Neuronal stem cell (in vitro differentiated cells): ENCODE measurements around the gene PSME2.

Source experiments
- DNase-seq: peaks from one replicate; pipeline ENCODE4 v3.0.0-alpha.2; 2013; ENCODE audit warnings: low spot score
- H2AFZ ChIP-seq: one replicate; pipeline ENCODE4 v1.6.1; 2013; ENCODE audit warnings: mild to moderate bottlenecking, low read length, inconsistent platforms
- H2AK5ac ChIP-seq: 2 replicates; pipeline ENCODE4 v1.6.1; 2013; ENCODE audit warnings: low read depth, mild to moderate bottlenecking, inconsistent platforms, low read length, moderate library complexity, mixed read lengths
- H2BK120ac ChIP-seq: 2 replicates; pipeline ENCODE4 v1.6.1; 2013; ENCODE audit warnings: low read depth, mild to moderate bottlenecking, inconsistent platforms, low read length, moderate library complexity, mixed read lengths
- H2BK12ac ChIP-seq: one replicate; pipeline ENCODE4 v1.6.1; 2013; ENCODE audit warnings: low read length, inconsistent platforms
- H2BK15ac ChIP-seq: 2 replicates; pipeline ENCODE4 v1.6.1; 2013; ENCODE audit warnings: mild to moderate bottlenecking, low read length, inconsistent platforms, mixed read lengths
- H2BK5ac ChIP-seq: one replicate; pipeline ENCODE4 v1.6.1; 2013; ENCODE audit warnings: inconsistent platforms, mild to moderate bottlenecking, low read length, moderate library complexity
- H3K14ac ChIP-seq: one replicate; pipeline ENCODE4 v1.6.1; 2013; ENCODE audit warnings: low read length, inconsistent platforms
- H3K18ac ChIP-seq: 2 replicates; pipeline ENCODE4 v1.6.1; 2013; ENCODE audit warnings: low read length, inconsistent platforms
- H3K23ac ChIP-seq: 2 replicates; pipeline ENCODE4 v1.6.1; 2013; ENCODE audit warnings: low read depth, mild to moderate bottlenecking, mixed read lengths, low read length, inconsistent platforms; ENCODE audit not compliant: poor library complexity
- H3K27ac ChIP-seq: replicated peaks from 3 replicates; pipeline ENCODE4 v1.5.1; 2013; ENCODE audit warnings: low read length, inconsistent platforms
- H3K27me3 ChIP-seq, 3 experiments: 2 replicates each; pipeline ENCODE4 v1.6.1; 2013; ENCODE audit warnings: low read length in 3 of 3, mild to moderate bottlenecking in 2 of 3, inconsistent platforms in 1 of 3, low read depth in 1 of 3, mixed read lengths in 1 of 3, moderate library complexity in 1 of 3; ENCODE audit not compliant: control insufficient read depth in 3 of 3, insufficient read depth in 3 of 3
- H3K36me3 ChIP-seq, 2 donors: replicated peaks in 1 of 2; 2 replicates each; pipeline ENCODE4 v1.6.1; 2013; ENCODE audit warnings: low read length in 2 of 2; ENCODE audit not compliant: control insufficient read depth in 2 of 2, insufficient read depth in 2 of 2
- H3K4ac ChIP-seq: 2 replicates; pipeline ENCODE4 v1.6.1; 2013; ENCODE audit warnings: inconsistent platforms, mild to moderate bottlenecking, low read length, moderate library complexity
- H3K4me1 ChIP-seq, 2 donors: 1 replicate in 1 of 2; 2 replicates in 1 of 2; pipeline ENCODE4 v1.6.1; 2013; ENCODE audit warnings: low read length in 2 of 2, low read depth in 1 of 2; ENCODE audit not compliant: control insufficient read depth in 2 of 2, insufficient read depth in 1 of 2
- H3K4me2 ChIP-seq: one replicate; pipeline ENCODE4 v1.6.1; 2013; ENCODE audit warnings: mild to moderate bottlenecking, low read length, inconsistent platforms; ENCODE audit not compliant: insufficient read depth, poor library complexity, severe bottlenecking
- H3K4me3 ChIP-seq, 2 donors: 2 replicates each; pipeline ENCODE4 v1.5.1; 2013; ENCODE audit warnings: low read length in 2 of 2, mild to moderate bottlenecking in 2 of 2, inconsistent platforms in 1 of 2, moderate library complexity in 1 of 2
- H3K79me1 ChIP-seq: one replicate; pipeline ENCODE4 v1.6.1; 2013; ENCODE audit warnings: low read depth, mild to moderate bottlenecking, inconsistent platforms, low read length, moderate library complexity
- H3K9ac ChIP-seq: one replicate; pipeline ENCODE4 v1.6.1; 2013; ENCODE audit warnings: mild to moderate bottlenecking, low read depth, low read length, inconsistent platforms; ENCODE audit not compliant: poor library complexity
- H3K9me3 ChIP-seq, 2 donors: replicated peaks in 1 of 2; 2 replicates each; pipeline versions ENCODE3 to v1.6.1; 2013; ENCODE audit warnings: low read length in 2 of 2, mild to moderate bottlenecking in 2 of 2, inconsistent platforms in 1 of 2, low read depth in 1 of 2, mixed read lengths in 1 of 2, moderate library complexity in 1 of 2; ENCODE audit not compliant: control insufficient read depth in 2 of 2, insufficient read depth in 1 of 2
- H4K8ac ChIP-seq: one replicate; pipeline ENCODE4 v1.6.1; 2013; ENCODE audit warnings: low read depth, mild to moderate bottlenecking, inconsistent platforms, low read length, moderate library complexity
- H4K91ac ChIP-seq: one replicate; pipeline ENCODE4 v1.6.1; 2013; ENCODE audit warnings: low read length, low read depth, mild to moderate bottlenecking, inconsistent platforms; ENCODE audit not compliant: poor library complexity
- WGBS, 2 donors: extraction: QIAGEN DNeasy Blood & Tissue Kit; methylation state at CpG; one replicate each; pipeline ENCODE4 v1.1.7; 2013; ENCODE audit warnings: missing lambda C conversion rate in 2 of 2, mixed read lengths in 1 of 2; ENCODE audit not compliant: insufficient read length in 2 of 2, insufficient replicate concordance in 1 of 2; ENCODE audit errors: extremely low coverage in 2 of 2; 5-methylcytosine and 5-hydroxymethylcytosine counted together

Gene PSME2

DNA sequence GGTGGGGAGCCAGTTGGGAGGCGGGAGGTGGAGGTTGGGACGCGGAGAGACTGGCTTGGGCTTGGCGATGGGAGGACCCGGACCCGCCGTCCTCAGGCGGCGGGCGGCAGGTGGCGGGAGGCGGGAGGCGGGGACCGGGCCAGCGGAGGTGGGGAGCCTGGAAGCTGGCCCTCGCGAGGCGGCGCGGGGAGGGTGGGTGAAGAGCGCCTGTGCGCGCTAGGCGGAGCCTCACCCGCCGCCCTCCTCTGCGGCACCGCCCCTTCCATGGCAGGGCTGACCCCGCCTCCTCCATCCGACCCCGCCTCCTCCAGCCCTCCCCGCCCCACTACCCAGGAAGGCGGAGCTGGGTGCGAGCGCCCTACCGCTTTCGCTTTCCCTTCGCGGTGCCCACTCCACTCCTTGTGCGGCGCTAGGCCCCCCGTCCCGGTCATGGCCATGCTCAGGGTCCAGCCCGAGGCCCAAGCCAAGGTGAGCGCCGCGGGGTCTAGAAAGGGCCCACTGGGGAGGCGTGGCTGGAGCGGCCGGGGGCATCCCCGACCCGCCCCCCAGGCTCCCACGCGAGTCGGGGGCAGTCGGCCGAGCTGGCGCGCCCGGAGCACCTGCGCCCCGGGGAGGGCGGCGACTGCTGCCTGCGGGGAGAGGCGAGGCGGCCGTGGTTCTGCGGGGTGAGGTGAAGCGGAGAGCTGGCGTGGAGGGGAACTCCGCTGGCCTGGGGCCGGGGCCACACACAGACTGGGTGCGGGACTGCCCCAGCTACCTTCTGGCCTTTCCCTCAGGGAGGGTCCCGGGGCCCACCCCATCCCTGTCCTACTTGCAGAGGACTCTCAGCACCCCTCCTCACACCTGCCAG lies 10.4 kb downstream of the PSME2 start, which contains the start of gene PSME1:
Gene PSME1, plus strand, starts transcription at position 361 of the 850 bp plus-strand sequence. Its CDS starts 69 bp downstream, at position 430.
- peak within 1 kb of the TSS; percentile 73 for H2BK5ac ChIP-seq
- WGBS, 2 donors: no CpG with 5 or more reads among the region's 75 CpGs
- no peak within 1 kb of the TSS for H3K4ac ChIP-seq
- H3K14ac ChIP-seq: peak within 1 kb of the TSS; percentile 98
- H3K4me1 ChIP-seq: peaks cover 11 to 12% of the 10 kb centered on the region in 2 donors
- H4K91ac ChIP-seq: peak within 1 kb of the TSS; percentile 90
- peaks cover 19 to 32% of the 10 kb centered on the region in 2 donors for H3K36me3 ChIP-seq
- H3K9ac ChIP-seq: peak within 1 kb of the TSS; percentile 96
- no peaks in the 10 kb centered on the region for H3K27me3 ChIP-seq
- H4K8ac ChIP-seq: peak within 1 kb of the TSS; percentile 93
- H3K79me1 ChIP-seq: peaks cover 5% of the 10 kb centered on the region
- peak; percentile 85 for DNase-seq
- peak within 1 kb of the TSS; percentile 100 for H3K18ac ChIP-seq
- no peak within 1 kb of the TSS for H2BK120ac ChIP-seq
- no peaks in the 10 kb centered on the region for H3K9me3 ChIP-seq
- H2AK5ac ChIP-seq: peak within 1 kb of the TSS; percentile 79
- H3K23ac ChIP-seq: peak within 1 kb of the TSS; percentile 75
- H2BK15ac ChIP-seq: peak within 1 kb of the TSS; percentile 83
- H3K27ac ChIP-seq: no peak within 1 kb of the TSS
- no peak within 1 kb of the TSS for H2BK12ac ChIP-seq
- H3K4me2 ChIP-seq: peak within 1 kb of the TSS; percentile 90
- peak within 1 kb of the TSS; percentile 87 to 94 for H3K4me3 ChIP-seq
- peak within 1 kb of the TSS; percentile 95 for H2AFZ ChIP-seq

DNA sequence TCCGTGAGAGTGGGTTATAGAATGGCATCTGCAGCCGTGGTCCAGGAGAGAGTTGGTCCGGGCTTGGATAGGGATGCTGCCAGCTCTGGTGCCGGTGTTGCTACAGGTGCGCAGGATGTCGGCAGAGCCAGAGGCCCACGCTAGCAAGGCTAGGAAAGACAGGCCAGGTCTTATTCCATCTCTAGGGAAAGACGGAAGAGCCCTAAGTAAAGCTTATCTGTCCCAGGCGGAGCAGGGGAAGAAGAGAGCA lies 10.9 kb downstream of the PSME2 start:
- no peak for DNase-seq
- Histone ChIP-seq H2BK120ac (no peak overlapping the region), H3K4me2 (peak overlapping the region; percentile 81), H2BK5ac (no peak overlapping the region), H4K8ac (peak overlapping the region; percentile 93), H2AK5ac (no peak overlapping the region), H2AFZ (peak overlapping the region; percentile 95), H2BK12ac (no peak overlapping the region), H3K9me3 (no peaks in the 10 kb centered on the region), H3K14ac (no peak overlapping the region), H3K23ac (peak overlapping the region; percentile 75), H3K27me3 (no peaks in the 10 kb centered on the region), H3K36me3 (peaks cover 19 to 32% of the 10 kb centered on the region in 2 donors), H3K18ac (peak overlapping the region; percentile 0), H3K4ac (no peak overlapping the region), H3K9ac (no peak overlapping the region), H3K4me3 (peak overlapping the region; percentile 80 to 87), H2BK15ac (peak overlapping the region; percentile 77), H3K27ac (no peak overlapping the region), H3K79me1 (no peaks in the 10 kb centered on the region), H4K91ac (peak overlapping the region; percentile 90), H3K4me1 (peaks cover 11 to 12% of the 10 kb centered on the region in 2 donors)
- WGBS, 2 donors: no CpG with 5 or more reads among the region's 9 CpGs

- DNase-seq: no peak
- no peaks in the 10 kb centered on the region for H3K9me3 ChIP-seq
- no peak overlapping the region for H3K23ac ChIP-seq
- H3K4me2 ChIP-seq: no peak overlapping the region
- H2AK5ac ChIP-seq: no peak overlapping the region
- H4K8ac ChIP-seq: no peak overlapping the region
- peaks cover 12 to 18% of the 10 kb centered on the region in 2 donors for H3K36me3 ChIP-seq
- no peak overlapping the region for H2BK5ac ChIP-seq
- no peak overlapping the region for H2AFZ ChIP-seq
- no peak overlapping the region for H4K91ac ChIP-seq
- H3K4ac ChIP-seq: no peak overlapping the region
- no peak overlapping the region for H2BK120ac ChIP-seq
- H3K4me1 ChIP-seq: peaks cover 9 to 10% of the 10 kb centered on the region in 2 donors
- H3K14ac ChIP-seq: no peak overlapping the region
- H3K27me3 ChIP-seq: no peaks in the 10 kb centered on the region
- no peak overlapping the region for H2BK12ac ChIP-seq
- H3K79me1 ChIP-seq: no peaks in the 10 kb centered on the region
- H3K4me3 ChIP-seq: no peak overlapping the region
- no peak overlapping the region for H3K27ac ChIP-seq
- WGBS, 2 donors: no CpG with 5 or more reads among the region's 1 CpG
- H3K9ac ChIP-seq: no peak overlapping the region
- no peak overlapping the region for H2BK15ac ChIP-seq
- H3K18ac ChIP-seq: no peak overlapping the region
These were observed 12.7 kb downstream of the PSME2 start for GRCh38 chr14:24133735-24134134.

DNA sequence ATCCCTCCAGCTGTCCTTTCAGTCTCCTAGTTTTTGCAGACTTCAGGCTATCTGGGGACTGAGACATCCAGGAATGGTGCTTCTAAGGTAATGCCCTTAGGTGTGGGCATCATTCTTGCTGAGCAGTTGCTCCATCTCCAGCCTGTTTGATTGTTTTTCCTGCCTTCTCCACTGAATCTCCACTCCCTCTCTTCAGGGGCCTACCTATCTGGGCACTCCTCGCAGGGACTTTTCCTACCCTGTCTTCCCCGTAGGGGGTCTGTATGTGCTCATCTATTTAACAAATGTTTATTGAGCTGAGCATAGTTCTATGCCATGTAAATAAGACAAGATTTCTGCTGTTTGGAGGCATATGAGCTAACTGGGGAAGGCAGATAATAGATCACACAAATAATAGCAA lies 13.4 kb downstream of the PSME2 start:
- no peak overlapping the region for H3K4me3 ChIP-seq
- H3K4ac ChIP-seq: no peak overlapping the region
- no CpG with 5 or more reads among the region's 2 CpGs for WGBS, 2 donors
- no peak overlapping the region for H2BK12ac ChIP-seq
- H2BK5ac ChIP-seq: no peak overlapping the region
- H2BK120ac ChIP-seq: no peak overlapping the region
- H2AK5ac ChIP-seq: no peak overlapping the region
- no peak overlapping the region for H3K23ac ChIP-seq
- no peak overlapping the region for H4K8ac ChIP-seq
- H3K79me1 ChIP-seq: no peaks in the 10 kb centered on the region
- no peak overlapping the region for H3K14ac ChIP-seq
- H3K36me3 ChIP-seq: peaks cover 5 to 10% of the 10 kb centered on the region in 2 donors
- no peaks in the 10 kb centered on the region for H3K9me3 ChIP-seq
- H3K27me3 ChIP-seq: no peaks in the 10 kb centered on the region
- no peak overlapping the region for H3K18ac ChIP-seq
- H2BK15ac ChIP-seq: no peak overlapping the region
- H3K4me1 ChIP-seq: peaks cover 9 to 10% of the 10 kb centered on the region in 2 donors
- H2AFZ ChIP-seq: no peak overlapping the region
- DNase-seq: no peak
- no peak overlapping the region for H4K91ac ChIP-seq
- H3K9ac ChIP-seq: no peak overlapping the region
- H3K27ac ChIP-seq: no peak overlapping the region
- H3K4me2 ChIP-seq: no peak overlapping the region
